ENCODE results near the gene C5orf58. TPM values are rescaled to one million over a fixed set of nuclear protein-coding genes. Genes with fewer than 3 reads are reported as not detected.

C5orf58 gene
- total and polyA plus RNA-seq, 9 of the 15 experiments (the other 6 are each of a cell fraction or from before 2014, with no cell fraction given), result 1.5 to 7.6 (median 5.3) TPM

- Histone ChIP-seq H3K9me1 (ENCODE audit: control insufficient read depth, insufficient read depth, low read length) (no peaks in the 10 kb centered on the region), H3K4me3 (no peak overlapping the region), H3K79me2 (ENCODE audit: control insufficient read depth, insufficient read depth, low read length) (no peaks in the 10 kb centered on the region), H4K20me1 (replicated peaks; ENCODE audit: control insufficient read depth, insufficient read depth, low read length) (no peaks in the 10 kb centered on the region; the same call in 1 of the 2 replicates), H3K36me3 (ENCODE audit: control insufficient read depth, insufficient read depth, low read length) (0 out of 3 replicates have a peak, but pooled peaks cover 5% of the 10 kb centered on the region), H3K27ac (ENCODE audit: extremely low read depth, low read depth, low read length) (no peak overlapping the region), H3K4me2 (ENCODE audit: insufficient read depth, low read length) (no peak overlapping the region), H3K4me1 (replicated peaks in 1 of 2; ENCODE audit: control insufficient read depth in 2 of 2, insufficient read depth in 2 of 2, low read length in 2 of 2) (peaks cover 0 to 4% of the 10 kb centered on the region in 2 experiments; a peak in 3 of 5 replicates), H3K9me3 (replicated peaks; ENCODE audit: control insufficient read depth, insufficient read depth, low read depth, low read length) (no peaks in the 10 kb centered on the region), H3K9ac (ENCODE audit: insufficient read depth in 1 of 2, low read depth in 2 of 2, low read length in 2 of 2) (no peak overlapping the region), H3K27me3 (ENCODE audit: control insufficient read depth in 2 of 2, insufficient read depth in 2 of 2, low read length in 2 of 2) (no peaks in the 10 kb centered on the region), H2AFZ (ENCODE audit: low read depth, low read length) (no peak overlapping the region)
- FAIRE-seq (no peak), ATAC-seq (no peak), DNase-seq (ENCODE audit: extremely low read depth in 1 of 4, low spot score in 3 of 4) (no peak)
- TF ChIP-seq ZNF589 (CRISPR knock-in tag; IDR thresholded peaks at IDR 0.05; ENCODE audit: low read depth), result no peak
- TF ChIP-seq FOXA3 (CRISPR knock-in tag; conservative IDR thresholded peaks at IDR 0.05 in 1 of 2, IDR thresholded peaks at IDR 0.05 in 1 of 2), result no peak
- TF ChIP-seq JUN (IDR thresholded peaks at IDR 0.05; ENCODE audit: borderline replicate concordance, low read depth, low read length), result no peak
- no peak for TF ChIP-seq JUN (CRISPR knock-in tag; IDR thresholded peaks at IDR 0.05; ENCODE audit: borderline replicate concordance)
- TF ChIP-seq HMG20B (CRISPR knock-in tag; IDR thresholded peaks at IDR 0.05), result no peak
- no peak for TF ChIP-seq ZKSCAN8 (CRISPR knock-in tag; IDR thresholded peaks at IDR 0.05)
- TF ChIP-seq TCF7 (IDR thresholded peaks at IDR 0.05; ENCODE audit: borderline replicate concordance), result no peak
- no peak for TF ChIP-seq MTF1 (CRISPR knock-in tag; IDR thresholded peaks at IDR 0.05; ENCODE audit: borderline replicate concordance)
- in situ Hi-C loops (cut with MboI) (no loop called here), intact Hi-C loops (cut with micrococcal nuclease) (no loop called here)
- POLR2A ChIA-PET, result interaction anchor here (0.7 kb wide), 1 partner anchor 44 kb away, joined by 3 read pairs; no protein-coding TSS in a partner anchor
- WGBS (ENCODE audit: insufficient coverage, low coverage, missing lambda C conversion rate), result 43% methylated on average over 3 of the region's 3 CpGs
- CTCF ChIA-PET (ENCODE audit: low intra/inter-chr PET ratio), result no interaction called here
- no TSS peak for BruUV-seq (replicated peaks)
Observed at GRCh38 chr5:170289121-170289520, 56.3 kb downstream of the C5orf58 start.
